Stimulated activated CD8-positive, alpha-beta memory T cell treated with anti-CD3 and anti-CD28 coated beads, Interleukin-4, amount 100 ng/mL, for 24 hours (primary cell): ENCODE data around the gene CTAG1A.
"Not testable (repeated sequence)": the region's sequence is repeated elsewhere in the genome, so short reads cannot be mapped to it uniquely, and the experiment has no call there.

Source experiments
- DNase-seq: peaks from one replicate; pipeline ENCODE4 v3.0.0-alpha.2; 2020; ENCODE audit warnings: low read depth

Gene CTAG1A

GRCh38 chrX:154573061-154573460 is 11.9 kb upstream of the CTAG1A start:
- DNase-seq, result not testable (repeated sequence)

- DNase-seq, result not testable (repeated sequence)
Observed at GRCh38 chrX:154575076-154575475, 9.9 kb upstream of the CTAG1A start.

- DNase-seq, result not testable (repeated sequence)
Observed at GRCh38 chrX:154582994-154583393, 1.9 kb upstream of the CTAG1A start.

- not testable (repeated sequence) for DNase-seq
Observed at GRCh38 chrX:154590415-154590814, 5.5 kb downstream of the CTAG1A start.

GRCh38 chrX:154592505-154592904 is 7.6 kb downstream of the CTAG1A start:
- DNase-seq, result no peak

- no peak for DNase-seq
Observed at GRCh38 chrX:154593201-154593600, 8.3 kb downstream of the CTAG1A start.

GRCh38 chrX:154594491-154594890 is 9.6 kb downstream of the CTAG1A start:
- no peak for DNase-seq

- DNase-seq, result no peak
Observed at GRCh38 chrX:154595559-154596249, 10.8 kb downstream of the CTAG1A start.

GRCh38 chrX:154596290-154596929 is 11.5 kb downstream of the CTAG1A start:
- no peak for DNase-seq

- no peak for DNase-seq
Observed at GRCh38 chrX:154597221-154597620, 12.3 kb downstream of the CTAG1A start.

GRCh38 chrX:154598656-154599055 is 13.7 kb downstream of the CTAG1A start:
- DNase-seq, result no peak

GRCh38 chrX:154599531-154599930 is 14.6 kb downstream of the CTAG1A start:
- DNase-seq, result no peak

- DNase-seq, result no peak
Observed at GRCh38 chrX:154600759-154601374, 15.9 kb downstream of the CTAG1A start.

GRCh38 chrX:154602226-154602625 is 17.3 kb downstream of the CTAG1A start:
- DNase-seq, result no peak

- no peak for DNase-seq
Observed at GRCh38 chrX:154602766-154603437, 18.0 kb downstream of the CTAG1A start.

GRCh38 chrX:154603438-154604430 is 18.8 kb downstream of the CTAG1A start:
- DNase-seq, result no peak

GRCh38 chrX:154605566-154605965 is 20.6 kb downstream of the CTAG1A start:
- no peak for DNase-seq

- no peak for DNase-seq
Observed at GRCh38 chrX:154607370-154607769, 22.4 kb downstream of the CTAG1A start.

GRCh38 chrX:154607976-154608375 is 23.0 kb downstream of the CTAG1A start:
- not testable (repeated sequence) for DNase-seq

- not testable (repeated sequence) for DNase-seq
Observed at GRCh38 chrX:154608823-154609222, 23.9 kb downstream of the CTAG1A start.

- not testable (repeated sequence) for DNase-seq
Observed at GRCh38 chrX:154611146-154611545, 26.2 kb downstream of the CTAG1A start.
